Mesendoderm (in vitro differentiated cells): ENCODE results near the gene OR9A2.

Source experiments
- DNase-seq: peaks from one replicate; pipeline ENCODE4 v3.0.0; 2013
- H2AK5ac ChIP-seq: 2 replicates; pipeline ENCODE4 v1.6.1; 2013; ENCODE audit warnings: low read length, inconsistent platforms
- H2BK120ac ChIP-seq: 2 replicates; pipeline ENCODE4 v1.6.1; 2013; ENCODE audit warnings: low read depth, mild to moderate bottlenecking, low read length, moderate library complexity, mixed read lengths
- H2BK15ac ChIP-seq: replicated peaks from 2 replicates; pipeline ENCODE4 v1.6.1; 2013; ENCODE audit warnings: low read depth, mild to moderate bottlenecking, moderate library complexity
- H2BK5ac ChIP-seq: 2 replicates; pipeline ENCODE4 v1.6.1; 2013; ENCODE audit warnings: low read length, inconsistent platforms
- H3K18ac ChIP-seq: 2 replicates; pipeline ENCODE4 v1.6.1; 2013; ENCODE audit warnings: mild to moderate bottlenecking, low read length, mixed read lengths
- H3K23ac ChIP-seq: one replicate; pipeline ENCODE4 v1.6.1; 2013; ENCODE audit warnings: low read length
- H3K27ac ChIP-seq: 2 replicates; pipeline ENCODE4 v1.5.1; 2013; ENCODE audit warnings: low read depth, mild to moderate bottlenecking, inconsistent platforms, low read length, moderate library complexity
- H3K27me3 ChIP-seq: 2 replicates; pipeline ENCODE4 v1.6.1; 2013; ENCODE audit warnings: low read length, control low read depth, mild to moderate bottlenecking, inconsistent platforms; ENCODE audit not compliant: insufficient read depth, poor library complexity
- H3K36me3 ChIP-seq: 2 replicates; pipeline ENCODE4 v1.6.1; 2013; ENCODE audit warnings: low read length, inconsistent platforms; ENCODE audit not compliant: control insufficient read depth, insufficient read depth
- H3K4ac ChIP-seq: one replicate; pipeline ENCODE4 v1.6.1; 2013; ENCODE audit warnings: low read depth, mild to moderate bottlenecking, low read length, moderate library complexity
- H3K4me1 ChIP-seq: 2 replicates; pipeline ENCODE4 v1.6.1; 2013; ENCODE audit warnings: low read depth, low read length, inconsistent platforms; ENCODE audit not compliant: control insufficient read depth
- H3K4me2 ChIP-seq: 2 replicates; pipeline ENCODE4 v1.6.1; 2013; ENCODE audit warnings: low read length
- H3K4me3 ChIP-seq: 2 replicates; pipeline ENCODE4 v1.5.1; 2013; ENCODE audit warnings: mild to moderate bottlenecking, low read length
- H3K56ac ChIP-seq: one replicate; pipeline ENCODE4 v1.6.1; 2013; ENCODE audit warnings: low read length
- H3K79me1 ChIP-seq: 2 replicates; pipeline ENCODE4 v1.6.1; 2013; ENCODE audit warnings: low read length, inconsistent platforms
- H3K79me2 ChIP-seq: 2 replicates; pipeline ENCODE4 v1.6.1; 2013; ENCODE audit warnings: mild to moderate bottlenecking, low read length; ENCODE audit not compliant: control insufficient read depth, insufficient read depth
- H3K9ac ChIP-seq: 2 replicates; pipeline ENCODE4 v1.6.1; 2013; ENCODE audit warnings: low read length, inconsistent platforms
- H4K5ac ChIP-seq: one replicate; pipeline ENCODE4 v1.6.1; 2013; ENCODE audit warnings: low read length
- H4K8ac ChIP-seq: one replicate; pipeline ENCODE4 v1.6.1; 2013; ENCODE audit warnings: low read depth, mild to moderate bottlenecking, control low read depth, low read length, moderate library complexity
- WGBS: extraction: QIAGEN DNeasy Blood & Tissue Kit; methylation state at CpG from one replicate; pipeline ENCODE4 v1.1.7; 2013; ENCODE audit warnings: low lambda C conversion rate, missing lambda C conversion rate; ENCODE audit not compliant: insufficient coverage; ENCODE audit errors: extremely low coverage; 5-methylcytosine and 5-hydroxymethylcytosine counted together

The OR9A2 gene

GRCh38 chr7:143002106-143002505, 24.8 kb downstream of the OR9A2 start:
- H2AK5ac ChIP-seq, result no peak overlapping the region
- H3K4me2 ChIP-seq, result no peak overlapping the region
- H3K18ac ChIP-seq, result no peak overlapping the region
- H3K79me1 ChIP-seq, result no peaks in the 10 kb centered on the region
- no CpG with 5 or more reads among the region's 3 CpGs for WGBS
- no peak overlapping the region for H2BK15ac ChIP-seq
- H3K27me3 ChIP-seq, result no peaks in the 10 kb centered on the region
- H3K4me1 ChIP-seq, result no peaks in the 10 kb centered on the region
- H4K8ac ChIP-seq, result no peak overlapping the region
- H2BK120ac ChIP-seq, result no peak overlapping the region
- H3K56ac ChIP-seq, result no peak overlapping the region
- no peak overlapping the region for H3K9ac ChIP-seq
- H3K27ac ChIP-seq, result no peak overlapping the region
- no peak overlapping the region for H3K23ac ChIP-seq
- no peak overlapping the region for H4K5ac ChIP-seq
- DNase-seq, result peak; percentile 67
- no peak overlapping the region for H2BK5ac ChIP-seq
- H3K4me3 ChIP-seq, result no peak overlapping the region
- no peaks in the 10 kb centered on the region for H3K79me2 ChIP-seq
- H3K4ac ChIP-seq, result no peak overlapping the region
- no peaks in the 10 kb centered on the region for H3K36me3 ChIP-seq

GRCh38 chr7:143000648-143001047, 26.3 kb downstream of the OR9A2 start:
- Histone ChIP-seq H3K9ac (no peak overlapping the region), H3K79me2 (no peaks in the 10 kb centered on the region), H3K36me3 (no peaks in the 10 kb centered on the region), H3K79me1 (no peaks in the 10 kb centered on the region), H2BK120ac (no peak overlapping the region), H3K27me3 (no peaks in the 10 kb centered on the region), H4K8ac (no peak overlapping the region), H3K4ac (no peak overlapping the region), H3K4me3 (no peak overlapping the region), H3K27ac (no peak overlapping the region), H3K4me1 (no peaks in the 10 kb centered on the region), H2AK5ac (no peak overlapping the region), H3K18ac (no peak overlapping the region), H3K23ac (no peak overlapping the region), H2BK5ac (no peak overlapping the region), H3K56ac (no peak overlapping the region), H3K4me2 (no peak overlapping the region), H2BK15ac (no peak overlapping the region), H4K5ac (no peak overlapping the region)
- no peak for DNase-seq
- WGBS, result 100% methylated on average over 1 of the region's 2 CpGs

DNA sequence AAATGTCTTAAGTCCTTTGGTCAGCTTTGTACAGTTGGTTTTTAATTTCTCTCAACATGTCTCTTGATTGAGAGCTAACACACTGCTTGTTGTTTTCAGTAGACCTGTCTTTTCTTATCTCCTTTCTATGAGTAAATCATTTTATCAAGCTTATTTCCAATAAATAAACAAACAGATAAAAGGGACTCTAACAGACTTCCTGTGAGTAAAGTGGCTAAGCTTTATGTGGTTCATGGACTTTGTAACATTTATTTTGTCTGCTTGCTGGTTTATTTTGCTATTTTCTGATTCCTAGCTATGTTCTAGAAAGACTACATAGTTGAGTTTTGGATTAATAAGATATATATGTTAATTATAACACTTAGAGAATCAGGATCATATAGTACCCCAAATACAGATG, 27.1 kb downstream of the OR9A2 start:
- no peak overlapping the region for H2BK5ac ChIP-seq
- no peaks in the 10 kb centered on the region for H3K79me2 ChIP-seq
- no peak overlapping the region for H2AK5ac ChIP-seq
- H3K27me3 ChIP-seq, result no peaks in the 10 kb centered on the region
- H3K36me3 ChIP-seq, result no peaks in the 10 kb centered on the region
- H3K27ac ChIP-seq, result no peak overlapping the region
- H3K4ac ChIP-seq, result no peak overlapping the region
- no peak overlapping the region for H4K8ac ChIP-seq
- no peak for DNase-seq
- H3K4me1 ChIP-seq, result no peaks in the 10 kb centered on the region
- no peaks in the 10 kb centered on the region for H3K79me1 ChIP-seq
- H3K56ac ChIP-seq, result no peak overlapping the region
- no peak overlapping the region for H3K23ac ChIP-seq
- H2BK120ac ChIP-seq, result no peak overlapping the region
- H3K4me3 ChIP-seq, result no peak overlapping the region
- no peak overlapping the region for H3K9ac ChIP-seq
- no peak overlapping the region for H3K4me2 ChIP-seq
- H3K18ac ChIP-seq, result no peak overlapping the region
- H2BK15ac ChIP-seq, result no peak overlapping the region
- no peak overlapping the region for H4K5ac ChIP-seq

DNA sequence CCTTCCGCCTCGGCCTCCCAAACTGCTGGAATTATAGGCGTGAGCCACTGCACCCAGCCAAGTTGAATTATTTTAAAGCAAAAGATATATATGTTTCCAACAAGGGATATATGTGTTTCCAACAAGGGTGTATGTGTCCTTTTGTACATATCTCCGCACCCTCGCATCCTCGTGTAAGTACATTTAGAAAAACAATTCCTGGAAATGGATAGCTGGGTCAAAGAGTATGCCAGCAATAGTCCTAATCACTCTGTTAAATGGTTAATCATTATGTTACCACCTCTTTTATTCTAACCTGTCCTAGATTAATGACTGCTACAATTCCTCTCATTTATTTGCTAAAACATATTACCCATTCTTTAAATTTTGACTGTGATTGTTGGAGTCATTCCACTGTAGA, 28.0 kb downstream of the OR9A2 start:
- H2BK5ac ChIP-seq, result no peak overlapping the region
- no peak overlapping the region for H3K56ac ChIP-seq
- H2BK15ac ChIP-seq, result no peak overlapping the region
- H3K79me2 ChIP-seq, result no peaks in the 10 kb centered on the region
- no peak for DNase-seq
- no peak overlapping the region for H2BK120ac ChIP-seq
- no peaks in the 10 kb centered on the region for H3K36me3 ChIP-seq
- no CpG with 5 or more reads among the region's 6 CpGs for WGBS
- H3K79me1 ChIP-seq, result no peaks in the 10 kb centered on the region
- H3K27me3 ChIP-seq, result no peaks in the 10 kb centered on the region
- no peak overlapping the region for H3K23ac ChIP-seq
- H3K9ac ChIP-seq, result no peak overlapping the region
- H3K4ac ChIP-seq, result no peak overlapping the region
- H3K18ac ChIP-seq, result no peak overlapping the region
- no peak overlapping the region for H4K8ac ChIP-seq
- H2AK5ac ChIP-seq, result no peak overlapping the region
- H3K4me1 ChIP-seq, result no peaks in the 10 kb centered on the region
- no peak overlapping the region for H3K27ac ChIP-seq
- H4K5ac ChIP-seq, result no peak overlapping the region
- H3K4me2 ChIP-seq, result no peak overlapping the region
- H3K4me3 ChIP-seq, result no peak overlapping the region

GRCh38 chr7:142997456-142997989, 29.4 kb downstream of the OR9A2 start:
- Histone ChIP-seq H3K4me1 (no peaks in the 10 kb centered on the region), H2BK120ac (no peak overlapping the region), H2BK15ac (no peak overlapping the region), H2BK5ac (no peak overlapping the region), H3K18ac (no peak overlapping the region), H3K27ac (no peak overlapping the region), H3K23ac (no peak overlapping the region), H4K5ac (no peak overlapping the region), H3K9ac (no peak overlapping the region), H3K36me3 (no peaks in the 10 kb centered on the region), H3K27me3 (no peaks in the 10 kb centered on the region), H3K56ac (no peak overlapping the region), H3K79me1 (no peaks in the 10 kb centered on the region), H3K79me2 (no peaks in the 10 kb centered on the region), H2AK5ac (no peak overlapping the region), H3K4me3 (no peak overlapping the region), H3K4ac (no peak overlapping the region), H3K4me2 (no peak overlapping the region), H4K8ac (no peak overlapping the region)
- WGBS, result no CpG with 5 or more reads among the region's 4 CpGs
- no peak for DNase-seq

GRCh38 chr7:142992427-142992826, 34.5 kb downstream of the OR9A2 start:
- Histone ChIP-seq H3K9ac (no peak overlapping the region), H3K4ac (no peak overlapping the region), H2BK15ac (no peak overlapping the region), H4K8ac (no peak overlapping the region), H3K4me1 (no peaks in the 10 kb centered on the region), H3K4me2 (no peak overlapping the region), H3K27me3 (no peaks in the 10 kb centered on the region), H3K18ac (no peak overlapping the region), H3K4me3 (no peak overlapping the region), H3K23ac (no peak overlapping the region), H3K79me1 (no peaks in the 10 kb centered on the region), H3K56ac (no peak overlapping the region), H2BK120ac (no peak overlapping the region), H2AK5ac (no peak overlapping the region), H2BK5ac (no peak overlapping the region), H4K5ac (no peak overlapping the region), H3K27ac (no peak overlapping the region), H3K79me2 (no peaks in the 10 kb centered on the region), H3K36me3 (no peaks in the 10 kb centered on the region)
- WGBS, result no CpG with 5 or more reads among the region's 3 CpGs
- no peak for DNase-seq
